ENCODE results near the gene AMACR. TPM values are rescaled to one million over a fixed set of nuclear protein-coding genes. Genes with fewer than 3 reads are reported as not detected.

The AMACR gene
- polyA plus RNA-seq, 1 donor from 2014 or later = 28.5 TPM

- H4K20me1 ChIP-seq (ENCODE audit: insufficient read depth) = no peaks in the 10 kb centered on the region
- no peak overlapping the region for H3K9ac ChIP-seq (ENCODE audit: low read length)
- H2AFZ ChIP-seq (ENCODE audit: low read depth, low read length) = no peak overlapping the region
- H3F3A ChIP-seq (ENCODE audit: insufficient read depth, low read length, poor library complexity, severe bottlenecking) = no peaks in the 10 kb centered on the region
- H3K27ac ChIP-seq (ENCODE audit: low read length) = no peak overlapping the region
- no peak for TF ChIP-seq TAF1 (IDR thresholded peaks at IDR 0.05; ENCODE audit: low read depth)
- TF ChIP-seq EZH2 (IDR thresholded peaks at IDR 0.05; ENCODE audit: borderline replicate concordance, insufficient read depth, low read length, poor library complexity, severe bottlenecking) = no peak
- TF ChIP-seq RAD21 (conservative IDR thresholded peaks at IDR 0.05) = no peak
- TF ChIP-seq CTCF (IDR thresholded peaks at IDR 0.05; ENCODE audit: poor library complexity, severe bottlenecking) = no peak
- no peak for TF ChIP-seq POLR2AphosphoS5 (IDR thresholded peaks at IDR 0.05)
- TF ChIP-seq REST (IDR thresholded peaks at IDR 0.05; ENCODE audit: borderline replicate concordance) = no peak
- TF ChIP-seq SMC3 (conservative IDR thresholded peaks at IDR 0.05; ENCODE audit: poor library complexity) = no peak
- no peak for TF ChIP-seq EP300 (conservative IDR thresholded peaks at IDR 0.05; ENCODE audit: poor library complexity, severe bottlenecking)
- H3K4me3 ChIP-seq (ENCODE audit: low read length) = no peak overlapping the region
- no peaks in the 10 kb centered on the region for H3K9me3 ChIP-seq (ENCODE audit: low read length)
- H3K4me2 ChIP-seq (ENCODE audit: low read length) = no peak overlapping the region
- H3K36me3 ChIP-seq (ENCODE audit: insufficient read depth, low read length) = no peaks in the 10 kb centered on the region
- no peaks in the 10 kb centered on the region for H3K79me2 ChIP-seq (replicated peaks; ENCODE audit: insufficient read depth, low read length)
- no peaks in the 10 kb centered on the region for H3K27me3 ChIP-seq (ENCODE audit: insufficient read depth, low read depth, low read length)
- no peaks in the 10 kb centered on the region for H3K9me2 ChIP-seq (ENCODE audit: insufficient read depth, low read length)
Measured at GRCh38 chr5:34016222-34016621, 8.4 kb upstream of the AMACR start.

GRCh38 chr5:34015120-34015822 is 7.4 kb upstream of the AMACR start:
- H3K4me3 ChIP-seq (ENCODE audit: low read length) = no peak overlapping the region
- no peaks in the 10 kb centered on the region for H3K36me3 ChIP-seq (ENCODE audit: insufficient read depth, low read length)
- no peaks in the 10 kb centered on the region for H3K9me2 ChIP-seq (ENCODE audit: insufficient read depth, low read length)
- no peaks in the 10 kb centered on the region for H3K79me2 ChIP-seq (replicated peaks; ENCODE audit: insufficient read depth, low read length)
- H3K9me3 ChIP-seq (ENCODE audit: low read length) = no peaks in the 10 kb centered on the region
- H3K4me2 ChIP-seq (ENCODE audit: low read length) = no peak overlapping the region
- H3F3A ChIP-seq (ENCODE audit: insufficient read depth, low read length, poor library complexity, severe bottlenecking) = no peaks in the 10 kb centered on the region
- H4K20me1 ChIP-seq (ENCODE audit: insufficient read depth) = no peaks in the 10 kb centered on the region
- no peak overlapping the region for H3K27ac ChIP-seq (ENCODE audit: low read length)
- no peak overlapping the region for H2AFZ ChIP-seq (ENCODE audit: low read depth, low read length)
- TF ChIP-seq CTCF (IDR thresholded peaks at IDR 0.05; ENCODE audit: poor library complexity, severe bottlenecking) (no peak), MXI1 (conservative IDR thresholded peaks at IDR 0.05; ENCODE audit: poor library complexity, severe bottlenecking) (no peak), SMC3 (conservative IDR thresholded peaks at IDR 0.05; ENCODE audit: poor library complexity) (no peak), POLR2AphosphoS5 (IDR thresholded peaks at IDR 0.05) (no peak), EZH2 (IDR thresholded peaks at IDR 0.05; ENCODE audit: borderline replicate concordance, insufficient read depth, low read length, poor library complexity, severe bottlenecking) (no peak), RAD21 (conservative IDR thresholded peaks at IDR 0.05) (no peak), REST (IDR thresholded peaks at IDR 0.05; ENCODE audit: borderline replicate concordance) (no peak), EP300 (conservative IDR thresholded peaks at IDR 0.05; ENCODE audit: poor library complexity, severe bottlenecking) (no peak)
- H3K27me3 ChIP-seq (ENCODE audit: insufficient read depth, low read depth, low read length) = no peaks in the 10 kb centered on the region
- no peak overlapping the region for H3K9ac ChIP-seq (ENCODE audit: low read length)
